Measurements from ENCODE around the gene PLA2G2E.

PLA2G2E gene, protein sequence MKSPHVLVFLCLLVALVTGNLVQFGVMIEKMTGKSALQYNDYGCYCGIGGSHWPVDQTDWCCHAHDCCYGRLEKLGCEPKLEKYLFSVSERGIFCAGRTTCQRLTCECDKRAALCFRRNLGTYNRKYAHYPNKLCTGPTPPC

DNA sequence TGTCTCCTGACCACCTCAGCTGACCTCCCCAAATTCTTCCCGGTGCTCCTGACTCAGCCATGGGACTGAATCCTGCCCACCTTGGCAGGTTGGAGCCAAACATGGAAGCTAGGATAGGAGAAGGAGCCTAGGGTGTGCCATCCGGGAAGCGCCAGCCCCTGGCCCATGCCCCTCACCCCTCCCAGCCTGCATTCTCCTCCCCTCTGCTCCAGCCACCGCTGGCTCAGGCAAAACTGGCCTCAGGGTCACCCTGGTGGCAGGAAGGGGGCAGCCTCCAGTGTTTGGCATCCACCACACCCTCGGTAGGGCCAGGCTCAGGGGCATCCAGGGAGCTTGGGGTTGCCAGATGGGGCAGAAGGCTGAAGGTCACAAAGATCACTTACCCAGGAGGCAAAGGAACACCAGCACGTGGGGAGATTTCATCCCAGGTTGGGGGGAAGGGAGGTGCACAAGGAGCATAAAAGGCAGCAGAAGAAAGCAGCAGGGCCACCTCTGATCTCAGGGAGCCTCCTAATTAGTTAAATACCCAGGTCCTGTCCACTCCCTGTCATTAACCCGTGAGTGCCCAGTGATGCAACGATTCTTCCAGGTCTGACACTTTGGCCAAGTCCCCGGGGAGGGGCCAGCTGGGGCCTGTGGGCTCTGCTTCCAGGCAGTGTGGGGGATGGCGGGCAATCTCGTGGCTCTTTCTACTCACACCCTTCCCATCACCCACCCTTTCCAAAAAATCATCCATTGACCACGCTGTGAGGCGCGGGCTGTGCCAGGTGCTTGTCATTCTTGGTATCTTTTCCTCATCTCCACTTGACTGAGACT lies at the start of gene PLA2G2E:
Gene PLA2G2E (minus strand): TSS at position 481 of the 816 bp plus-strand sequence. CDS start 58 bp downstream, at position 423.
- DNase-seq (ENCODE audit: low spot score), result no peak

DNA sequence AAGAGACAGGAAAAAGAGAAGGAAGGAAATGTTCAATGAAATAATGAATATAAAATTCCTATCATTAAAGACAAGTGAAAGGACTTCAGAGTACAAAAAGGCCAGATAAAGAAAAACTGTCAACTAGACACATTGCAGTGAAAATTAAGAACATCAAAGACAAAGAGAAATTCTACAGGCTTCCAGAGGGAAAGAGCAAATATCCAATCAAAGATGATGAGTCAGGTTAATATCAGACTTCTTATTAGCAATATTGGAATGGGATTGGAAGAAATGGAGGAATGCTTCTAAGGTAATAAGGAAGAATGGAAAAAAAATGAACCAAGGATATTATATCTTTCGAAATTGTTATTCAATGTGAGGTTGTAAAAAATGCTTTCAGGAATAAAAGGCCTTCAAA lies 48.2 kb upstream of the PLA2G2E start:
- no peak for DNase-seq (ENCODE audit: low spot score)

DNA sequence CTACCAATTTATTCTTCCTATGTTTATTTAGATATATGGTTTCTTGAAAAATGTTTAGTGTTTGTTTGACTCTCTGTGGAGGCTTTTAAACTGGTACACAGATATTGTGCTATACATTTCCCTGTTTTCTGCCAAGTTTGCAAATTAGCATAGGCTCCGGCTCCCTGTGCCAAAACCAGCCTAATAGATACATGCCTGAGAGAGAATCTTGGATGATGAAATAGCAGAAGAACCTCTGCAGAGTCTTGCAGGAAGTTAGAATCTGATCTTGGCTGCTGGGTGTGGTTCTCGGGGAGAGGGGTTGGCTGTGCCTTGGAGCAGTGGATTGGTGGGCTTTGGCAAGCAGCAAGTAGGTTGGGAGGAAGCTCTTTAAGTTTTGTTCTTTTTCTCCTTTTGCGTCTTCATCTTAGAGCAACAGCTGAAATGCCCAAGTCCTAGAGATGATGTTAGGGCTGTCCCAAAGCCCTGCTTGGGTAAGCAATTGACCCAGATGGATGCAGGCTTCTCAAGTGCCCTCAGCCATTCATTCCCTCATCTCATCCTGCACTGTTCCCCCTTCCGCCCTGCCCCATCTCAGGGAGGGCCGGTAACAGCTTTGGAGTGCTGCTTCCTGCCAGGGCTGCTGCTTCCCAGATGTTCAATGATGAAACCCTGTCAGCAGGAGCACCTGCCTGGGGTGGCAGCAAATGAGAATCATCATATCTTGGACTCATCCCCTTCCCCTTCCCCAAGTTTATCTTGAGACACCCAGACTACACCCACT lies 46.7 kb upstream of the PLA2G2E start:
- DNase-seq (ENCODE audit: low spot score), result no peak

DNA sequence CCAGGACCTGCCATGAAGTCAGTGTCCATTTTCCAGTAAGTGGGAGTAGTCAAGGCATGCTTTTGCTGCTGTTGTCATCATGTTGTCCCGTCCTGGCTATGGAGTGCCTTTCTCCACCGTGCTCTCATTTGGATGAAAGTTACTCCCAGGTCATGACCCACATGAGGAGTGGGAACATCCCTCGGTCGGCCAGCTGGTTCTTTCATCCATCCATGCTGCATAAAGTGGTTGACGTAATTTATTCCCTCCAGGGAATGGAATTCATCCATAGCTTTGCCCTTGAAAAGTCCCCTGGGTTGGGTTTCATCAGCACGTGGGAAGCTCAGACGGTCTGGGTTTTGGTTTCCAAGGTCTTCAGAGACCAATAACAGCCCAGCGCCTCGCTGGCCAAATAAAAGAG lies 44.4 kb upstream of the PLA2G2E start:
- DNase-seq (ENCODE audit: low spot score), result no peak

DNA sequence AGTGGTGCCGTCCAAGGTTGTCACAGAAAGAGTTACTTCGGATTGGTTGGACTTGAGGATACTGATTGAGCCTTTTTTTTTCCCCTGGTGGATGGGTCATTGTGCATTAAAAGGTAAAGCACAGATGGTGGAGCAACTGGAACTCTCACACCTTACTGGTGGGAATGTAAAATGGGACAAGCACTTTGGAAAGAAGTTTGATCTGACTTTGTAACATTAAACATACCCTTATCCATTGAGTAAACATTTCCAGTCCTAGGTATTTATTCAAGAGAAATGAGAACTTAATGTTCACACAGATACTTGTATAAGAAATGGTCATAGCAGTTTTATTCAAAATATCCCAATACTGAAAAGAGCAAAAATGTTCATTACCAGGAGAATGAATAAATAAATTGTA lies 41.1 kb upstream of the PLA2G2E start:
- DNase-seq (ENCODE audit: low spot score), result no peak

DNA sequence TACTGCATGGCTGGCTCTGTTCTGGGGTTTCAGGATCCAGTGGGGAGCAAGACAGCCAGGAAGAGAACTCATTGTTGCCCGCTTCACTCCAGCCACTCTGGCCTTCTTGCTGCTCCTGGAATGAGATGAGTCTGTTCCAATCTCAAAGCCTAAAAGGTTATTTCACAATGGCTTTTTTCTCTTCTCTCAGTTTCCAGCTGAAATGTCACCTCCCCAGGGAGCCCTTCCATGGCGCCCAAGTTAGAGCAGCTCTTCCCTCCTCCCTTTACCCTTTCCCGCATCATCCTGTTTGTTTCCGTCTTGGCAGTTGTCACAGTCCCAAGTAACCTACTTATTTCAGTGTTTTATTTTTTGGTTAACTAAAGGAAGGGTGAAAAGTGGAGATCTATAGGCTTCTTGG lies 40.2 kb upstream of the PLA2G2E start:
- DNase-seq (ENCODE audit: low spot score), result no peak

DNA sequence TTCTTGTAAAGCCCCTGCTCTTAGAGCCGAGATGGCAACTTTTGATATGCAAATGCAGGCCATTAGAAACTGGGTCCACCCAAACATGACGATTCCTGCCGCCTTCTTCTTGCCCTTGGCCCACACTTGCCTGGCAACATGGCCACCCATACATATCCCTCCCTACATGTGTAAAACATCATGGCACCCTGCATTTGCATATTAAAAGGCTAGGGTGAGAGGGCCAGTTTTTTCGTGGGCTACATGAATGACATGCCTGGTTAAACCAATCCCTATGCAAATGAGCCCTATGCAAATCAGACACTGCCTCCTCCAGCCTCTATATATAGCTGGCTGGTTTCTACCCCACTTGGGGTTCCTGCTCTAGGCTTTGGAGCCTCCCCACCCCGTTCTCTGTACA lies 37.2 kb upstream of the PLA2G2E start:
- DNase-seq (ENCODE audit: low spot score), result no peak

DNA sequence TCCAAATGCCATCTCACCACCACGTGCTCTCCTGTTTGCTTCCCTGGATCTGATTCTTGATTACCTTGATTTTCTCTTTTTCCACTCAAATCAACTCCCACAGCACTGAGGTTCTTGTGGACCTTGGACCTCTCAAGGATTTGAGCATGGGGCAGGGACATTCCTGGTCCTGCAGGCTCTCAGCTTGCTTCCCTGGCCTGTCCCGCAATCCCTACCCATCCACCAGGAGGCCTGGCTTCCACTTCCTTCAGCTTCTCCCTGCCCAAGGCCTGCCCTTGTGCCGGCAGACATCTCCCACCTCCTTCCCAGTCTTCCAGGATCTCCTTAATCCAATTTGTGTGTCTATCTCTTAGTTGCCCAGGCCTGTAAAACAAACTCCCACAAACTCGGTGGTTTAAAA lies 34.4 kb upstream of the PLA2G2E start:
- no peak for DNase-seq (ENCODE audit: low spot score)

DNA sequence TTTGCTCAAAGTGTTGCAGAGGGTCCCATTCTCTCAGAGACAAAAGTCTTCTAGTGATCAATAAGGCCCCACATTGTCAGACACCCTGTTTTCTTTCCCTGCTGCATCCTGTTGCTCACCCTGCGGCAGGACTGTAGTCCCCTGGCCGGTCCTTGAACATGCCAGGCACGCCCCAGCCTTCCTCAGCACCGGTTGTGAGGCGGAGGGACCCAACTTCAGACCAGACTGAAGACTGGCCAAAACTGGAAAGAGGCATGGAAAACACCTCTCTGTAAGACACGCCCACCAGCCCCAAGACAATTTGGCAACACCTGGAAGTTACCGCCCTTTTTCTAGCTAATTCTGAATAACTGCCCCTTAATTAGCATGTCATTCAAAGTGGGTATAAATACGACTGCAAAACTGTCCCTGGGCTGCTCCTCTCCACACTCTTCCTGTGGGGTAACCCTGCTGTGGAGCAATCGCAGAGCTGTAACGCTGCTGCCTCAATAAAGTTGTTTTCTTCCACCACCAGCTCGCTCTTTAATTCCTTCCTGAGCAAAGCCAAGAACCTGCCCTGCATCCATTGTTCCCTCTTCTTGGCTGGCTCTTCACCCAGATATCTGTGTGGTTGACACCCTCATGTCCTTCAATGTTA lies 32.2 kb upstream of the PLA2G2E start:
- no peak for DNase-seq (ENCODE audit: low spot score)

DNA sequence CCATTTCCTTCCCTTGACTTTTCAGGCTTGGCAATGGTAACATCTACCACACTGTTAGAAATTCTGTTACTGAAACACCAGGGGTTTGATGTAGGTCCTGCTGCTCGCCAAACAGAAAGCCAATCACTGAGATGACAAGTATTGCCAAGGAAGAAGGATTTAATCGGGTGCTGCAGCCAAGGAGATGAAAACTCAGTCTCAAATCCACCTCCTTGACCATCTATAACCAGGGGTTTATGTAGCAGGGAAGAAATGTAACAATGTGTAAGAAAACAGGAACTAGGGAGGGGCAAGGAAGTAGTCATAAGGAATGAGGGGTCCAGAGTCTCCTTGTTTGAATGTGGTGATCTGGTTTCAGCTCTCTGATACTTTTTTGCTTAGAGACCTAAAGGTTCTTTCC lies 30.6 kb upstream of the PLA2G2E start:
- DNase-seq (ENCODE audit: low spot score), result no peak

DNA sequence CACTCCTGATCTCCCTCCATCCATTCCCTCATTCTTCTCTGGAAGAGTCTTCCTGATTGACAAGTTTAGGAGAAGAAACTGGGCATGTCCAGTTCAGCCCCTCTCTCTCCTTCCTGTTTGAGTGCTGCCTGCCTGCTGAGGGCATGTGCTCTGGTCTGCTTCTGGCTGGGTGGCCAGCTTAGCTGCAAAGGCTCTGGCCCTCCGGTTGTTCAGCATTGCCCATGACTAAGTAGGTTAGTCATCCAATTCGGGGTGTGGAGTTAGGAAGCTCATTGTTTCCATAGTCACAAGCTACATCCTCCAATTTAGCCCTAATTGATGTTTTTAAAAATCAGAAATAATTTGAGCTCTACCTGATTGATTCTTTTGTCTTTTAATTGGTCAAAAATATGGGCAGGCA lies 25.6 kb upstream of the PLA2G2E start:
- no peak for DNase-seq (ENCODE audit: low spot score)

DNA sequence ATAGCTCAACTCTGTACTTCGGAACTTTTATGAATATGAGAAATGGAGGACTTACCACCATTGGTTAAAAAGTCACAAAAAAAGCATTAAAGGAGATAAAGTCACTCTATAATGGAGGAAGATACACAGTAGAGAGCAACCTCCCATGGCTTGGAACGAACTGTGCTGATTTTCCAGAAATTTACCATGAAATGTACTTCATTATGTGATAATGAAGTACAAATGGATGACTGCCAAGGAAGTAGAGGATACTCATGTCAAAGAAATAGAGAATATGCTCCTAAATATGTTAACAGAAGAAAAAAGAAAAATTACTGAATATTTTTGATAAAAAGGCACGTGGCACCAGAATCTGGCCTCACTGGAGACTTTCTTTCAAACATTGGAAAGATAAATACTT lies 23.6 kb upstream of the PLA2G2E start:
- DNase-seq (ENCODE audit: low spot score), result no peak

DNA sequence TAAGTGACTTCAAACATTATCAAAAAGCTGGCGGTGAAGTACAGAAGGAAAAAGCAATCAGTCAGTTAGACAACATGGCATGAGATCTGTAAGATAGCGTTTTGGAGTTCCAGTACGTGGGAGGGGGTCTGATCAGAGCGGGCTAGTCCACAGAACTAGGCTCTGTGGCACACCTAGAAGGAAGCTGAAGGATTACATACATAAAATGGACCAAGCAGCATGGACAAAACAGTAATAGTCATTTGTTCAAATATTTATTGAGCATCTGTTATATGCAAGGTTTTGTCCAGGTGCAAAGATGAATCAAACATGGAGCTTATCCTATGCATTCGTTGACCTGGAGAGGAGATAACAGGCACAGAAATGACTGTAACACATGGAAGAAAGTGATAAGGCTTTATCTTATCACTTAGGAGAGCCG lies 22.9 kb upstream of the PLA2G2E start:
- no peak for DNase-seq (ENCODE audit: low spot score)

DNA sequence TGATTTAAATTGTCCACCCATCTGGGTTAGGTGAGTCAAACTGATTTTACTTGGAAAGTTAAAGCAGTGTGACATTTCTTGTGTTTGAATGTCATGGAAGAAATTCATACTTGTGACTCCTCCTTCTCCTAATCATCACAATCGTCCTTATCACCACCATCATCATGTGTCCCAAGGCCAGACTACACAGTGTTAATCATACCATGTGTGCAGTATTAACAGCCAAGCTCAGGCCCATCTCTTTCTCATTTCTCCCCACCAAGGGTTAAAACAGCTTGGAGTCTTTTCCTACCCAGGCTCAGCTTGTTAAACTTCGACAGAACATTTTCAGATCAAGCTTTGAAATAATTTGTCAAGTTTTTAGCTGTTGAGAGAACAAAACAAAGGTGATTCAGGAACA lies 22.5 kb upstream of the PLA2G2E start:
- DNase-seq (ENCODE audit: low spot score), result no peak

DNA sequence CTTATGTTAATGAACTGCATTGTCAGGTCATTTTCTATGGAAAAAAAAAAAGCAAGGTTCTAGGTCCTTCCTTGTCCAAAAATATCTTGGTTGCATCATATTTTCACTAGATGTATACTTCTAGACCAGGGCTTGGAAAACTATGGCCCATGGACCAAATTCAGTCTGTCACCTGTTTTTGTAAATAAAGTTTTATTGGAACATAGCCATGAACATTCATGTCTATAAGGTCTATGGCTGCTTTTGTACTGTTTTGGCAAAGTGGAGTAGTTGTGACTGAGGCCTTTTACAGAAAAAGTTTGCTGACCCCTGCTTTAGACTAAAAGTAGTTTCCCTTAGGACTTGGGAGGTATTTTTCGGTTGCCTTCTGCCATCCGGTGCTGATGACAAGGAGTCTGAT lies 19.2 kb upstream of the PLA2G2E start:
- DNase-seq (ENCODE audit: low spot score), result no peak

DNA sequence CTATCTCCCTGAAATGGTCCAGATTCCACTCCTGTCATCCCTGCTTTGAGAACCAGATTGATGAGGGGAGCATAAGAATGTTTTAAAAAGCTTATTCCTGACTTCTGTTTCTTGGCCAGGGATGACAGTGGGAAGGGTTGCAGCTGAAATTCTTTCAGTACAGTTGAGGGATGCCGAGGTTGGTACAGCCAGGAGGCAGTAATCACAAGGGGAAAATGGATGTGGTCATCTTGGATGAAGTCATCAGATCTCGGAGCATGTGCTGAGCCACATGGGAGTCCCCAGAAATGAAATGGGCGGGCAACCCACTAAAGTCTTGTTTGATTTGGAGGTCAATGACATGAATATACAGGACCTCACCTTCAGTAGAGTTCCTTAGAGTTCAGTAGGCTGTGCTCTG lies 18.7 kb upstream of the PLA2G2E start:
- no peak for DNase-seq (ENCODE audit: low spot score)

DNA sequence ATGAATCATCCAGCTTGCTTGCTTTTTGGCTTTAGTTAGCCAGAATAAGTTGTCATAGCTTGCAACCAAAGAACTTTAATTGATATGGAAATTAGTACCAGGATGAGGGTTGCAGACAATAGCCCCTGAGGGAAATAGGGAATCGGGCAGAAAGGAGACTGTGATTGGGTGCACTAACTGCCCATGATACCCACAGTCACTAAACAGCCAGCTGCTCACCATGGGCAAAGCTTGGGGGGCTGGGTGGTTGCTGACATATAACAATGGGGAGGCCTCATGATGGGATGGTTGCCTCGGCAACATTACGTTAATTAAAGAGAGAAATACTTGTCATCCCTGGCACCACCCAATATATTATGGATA lies 17.8 kb upstream of the PLA2G2E start:
- DNase-seq (ENCODE audit: low spot score), result no peak

DNA sequence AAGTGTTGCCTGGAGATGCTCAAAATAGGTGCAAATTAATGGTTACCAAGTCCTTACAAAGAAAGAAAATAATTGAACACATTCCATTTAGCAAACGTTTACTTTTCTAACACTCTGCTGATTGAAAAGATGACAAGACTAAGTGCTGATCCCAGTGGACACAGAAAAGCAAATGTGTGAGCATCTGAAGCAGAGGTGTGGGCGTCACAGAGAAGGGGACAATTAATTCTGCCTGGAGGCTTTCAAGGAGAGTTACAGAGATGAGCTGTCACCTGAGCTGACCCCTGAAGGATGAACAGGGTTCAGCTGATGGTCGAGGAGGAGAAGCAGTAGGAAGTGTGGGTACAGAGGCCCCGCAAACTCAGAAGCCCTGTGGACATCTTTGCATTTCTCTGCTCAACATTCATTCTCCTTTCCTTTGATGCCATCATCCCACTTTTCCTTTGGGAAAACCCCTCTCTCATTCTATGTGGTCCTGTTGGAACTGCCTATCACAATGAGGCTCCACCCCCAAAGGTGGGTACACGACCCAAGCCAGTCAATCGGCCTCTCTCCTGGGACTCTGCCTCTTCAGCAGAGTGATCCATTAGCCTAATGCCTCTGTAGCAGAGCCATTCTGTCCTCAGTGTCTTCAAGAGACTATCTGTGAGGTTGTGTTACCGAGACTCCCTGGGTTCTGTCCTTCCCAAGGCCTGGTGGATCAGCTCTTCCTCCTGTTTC lies 17.2 kb upstream of the PLA2G2E start:
- DNase-seq (ENCODE audit: low spot score), result no peak

DNA sequence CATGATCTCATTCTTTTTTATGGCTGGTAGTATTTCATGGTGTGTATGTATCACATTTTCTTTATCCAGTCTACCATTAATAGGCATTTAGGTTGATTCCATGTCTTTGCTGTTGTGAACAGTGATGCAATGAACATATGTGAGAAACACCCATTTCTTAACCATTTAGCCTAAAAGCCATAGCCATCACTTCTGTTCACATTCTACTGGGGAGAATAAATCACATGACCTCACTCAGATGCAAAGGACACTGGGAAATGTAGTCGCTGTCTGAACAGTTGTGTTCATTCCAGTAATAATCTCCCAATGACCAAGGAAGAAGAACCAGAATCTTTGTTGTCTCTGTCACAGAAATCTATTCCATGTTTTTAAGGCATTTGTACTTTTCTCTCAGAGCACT lies 15.1 kb upstream of the PLA2G2E start:
- no peak for DNase-seq (ENCODE audit: low spot score)

DNA sequence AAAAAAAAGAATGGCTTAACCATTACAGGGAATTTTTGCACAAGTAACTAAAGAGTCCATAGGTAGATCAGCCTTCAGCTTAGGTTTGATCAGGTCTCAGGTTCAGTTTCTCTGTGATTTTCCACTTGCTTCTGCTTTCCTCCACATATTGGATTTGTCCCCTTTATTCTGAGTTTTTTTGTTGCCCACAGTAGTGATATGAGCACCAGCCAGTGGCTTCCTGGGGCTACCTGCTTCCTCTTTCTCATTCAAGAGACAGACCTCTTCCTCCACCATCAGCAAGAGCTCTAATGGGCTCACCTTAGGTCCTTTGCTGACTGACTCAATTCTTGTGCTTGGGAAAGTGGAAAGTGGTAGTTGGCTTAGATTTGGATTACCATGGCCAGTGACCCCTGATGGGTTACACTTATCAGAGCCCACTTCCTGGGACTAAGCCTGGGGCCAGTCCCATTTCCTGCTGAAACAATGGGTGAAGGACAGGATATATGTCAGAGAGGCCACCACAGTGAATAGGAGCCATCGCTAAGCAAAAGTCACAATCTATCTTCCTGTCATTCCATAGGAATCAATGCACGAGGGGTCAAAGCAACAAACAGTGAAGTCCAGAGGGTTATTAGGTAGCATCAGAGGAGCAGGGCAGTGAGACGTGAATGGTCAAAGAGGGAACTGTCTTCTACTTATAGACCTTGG lies 12.8 kb upstream of the PLA2G2E start:
- no peak for DNase-seq (ENCODE audit: low spot score)

DNA sequence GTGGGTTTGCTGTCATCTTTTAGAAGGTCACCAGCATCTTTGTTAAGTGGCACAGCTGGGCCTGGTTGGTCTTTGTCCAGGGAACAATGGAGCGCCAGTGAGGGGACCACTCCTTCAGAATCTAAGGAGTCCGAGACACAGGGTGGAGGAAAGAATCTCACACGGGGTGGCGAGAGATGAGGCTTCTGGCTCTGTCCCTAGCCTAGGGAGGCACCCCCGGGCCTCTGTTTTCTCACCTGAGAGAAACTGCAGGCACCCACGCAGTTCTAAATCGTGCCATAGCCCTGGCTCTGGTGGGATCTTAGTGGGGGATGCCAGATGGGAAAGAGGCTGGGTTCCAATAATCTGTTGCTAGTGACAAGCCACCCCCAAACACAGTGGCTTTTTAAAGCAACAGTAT lies 10.9 kb upstream of the PLA2G2E start:
- DNase-seq (ENCODE audit: low spot score), result no peak

DNA sequence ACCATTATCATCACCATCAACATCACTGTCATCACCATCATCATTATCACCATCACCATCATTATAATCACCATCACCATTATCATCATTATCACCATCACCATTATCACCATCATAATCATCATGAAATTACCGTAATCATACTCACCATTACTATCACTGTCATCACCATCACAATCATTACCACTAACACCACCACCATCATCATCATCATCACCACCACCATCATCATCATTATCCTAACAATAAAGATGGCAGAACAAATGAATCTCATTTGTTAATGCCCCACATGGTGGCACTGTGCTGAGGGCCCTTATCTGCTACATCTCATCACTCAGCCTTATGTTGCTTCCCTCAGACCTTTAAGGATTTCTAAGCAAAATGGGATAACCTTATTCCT lies 9.4 kb upstream of the PLA2G2E start:
- no peak for DNase-seq (ENCODE audit: low spot score)
